Mucosa of stomach (tissue), 1 donor: ENCODE results near the gene PATJ.
"Not testable (repeated sequence)": the region's sequence is repeated elsewhere in the genome, so short reads cannot be mapped to it uniquely, and the experiment has no call there.

ENCODE experiments used
- H3K27me3 ChIP-seq: one replicate; pipeline ENCODE4 v1.7.0; 2013; ENCODE audit warnings: mild to moderate bottlenecking, low read length; ENCODE audit not compliant: control insufficient read depth, insufficient read depth
- H3K36me3 ChIP-seq: one replicate; pipeline ENCODE4 v1.7.0; 2013; ENCODE audit warnings: low read length; ENCODE audit not compliant: control insufficient read depth, insufficient read depth
- H3K4me1 ChIP-seq: one replicate; pipeline ENCODE4 v1.7.0; 2013; ENCODE audit warnings: mild to moderate bottlenecking, low read length; ENCODE audit not compliant: control insufficient read depth, insufficient read depth
- H3K4me3 ChIP-seq: one replicate; pipeline ENCODE4 v1.7.0; 2013; ENCODE audit warnings: low read length
- H3K9ac ChIP-seq: one replicate; pipeline ENCODE4 v1.7.0; 2013; ENCODE audit warnings: mild to moderate bottlenecking, low read length, moderate library complexity
- H3K9me3 ChIP-seq: one replicate; pipeline ENCODE4 v1.7.0; 2013; ENCODE audit warnings: mild to moderate bottlenecking, low read length, moderate library complexity; ENCODE audit not compliant: control insufficient read depth
- donor health status: Pancreatic carcinoma.

The PATJ gene

GRCh38 chr1:62170380-62170779 lies 428.1 kb downstream of the PATJ start:
- not testable (repeated sequence) for H3K27me3 ChIP-seq

GRCh38 chr1:62175568-62176179 lies 433.4 kb downstream of the PATJ start:
- Histone ChIP-seq H3K36me3 (no peaks in the 10 kb centered on the region), H3K4me1 (peaks cover 11% of the 10 kb centered on the region), H3K9me3 (no peaks in the 10 kb centered on the region), H3K9ac (no peak overlapping the region), H3K4me3 (no peak overlapping the region), H3K27me3 (no peaks in the 10 kb centered on the region)

More at GRCh38 chr1:62170380-62170779, 428.1 kb downstream of the PATJ start:
- not testable (repeated sequence) for H3K9ac ChIP-seq, H3K36me3 ChIP-seq, H3K4me1 ChIP-seq, H3K9me3 ChIP-seq, H3K4me3 ChIP-seq

DNA sequence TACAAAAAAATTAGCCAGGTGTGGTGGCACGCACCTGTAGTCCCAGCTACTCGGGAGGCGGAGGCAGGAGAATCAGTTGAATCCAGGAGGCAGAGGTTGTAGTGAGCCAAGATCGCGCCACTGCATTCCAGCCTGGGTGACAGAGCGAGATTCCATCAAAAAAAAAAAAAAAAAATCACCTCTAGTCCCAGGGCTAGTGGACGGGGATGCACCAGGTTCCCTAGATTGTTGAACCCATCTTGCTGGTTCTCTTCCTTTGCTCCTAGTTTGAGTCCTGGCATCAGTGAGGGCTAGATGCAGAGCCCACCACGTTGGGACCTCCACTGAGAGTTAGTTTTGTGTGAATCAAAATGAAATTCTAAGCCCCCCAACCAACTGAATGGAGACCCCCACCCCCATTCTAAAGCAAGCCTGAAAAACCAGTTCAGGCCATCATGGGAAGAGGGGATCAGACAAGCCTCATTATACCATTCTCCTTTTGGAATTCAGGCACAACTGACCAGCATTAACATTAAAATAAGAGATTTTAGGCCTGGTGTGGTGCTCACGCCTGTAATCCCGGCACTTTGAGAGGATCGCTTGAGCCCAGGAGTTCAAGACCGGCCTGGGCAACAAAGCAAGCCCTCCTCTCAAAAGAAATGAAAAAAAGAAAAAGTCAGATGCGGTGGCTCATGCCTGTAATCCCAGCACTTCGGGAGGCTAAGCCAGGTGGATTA lies 434.5 kb downstream of the PATJ start:
- Histone ChIP-seq H3K9ac (no peak overlapping the region), H3K4me1 (peaks cover 7% of the 10 kb centered on the region)

GRCh38 chr1:62177621-62178020 lies 435.3 kb downstream of the PATJ start:
- Histone ChIP-seq H3K4me1 (peaks cover 7% of the 10 kb centered on the region), H3K27me3 (no peaks in the 10 kb centered on the region), H3K9ac (no peak overlapping the region), H3K4me3 (no peak overlapping the region), H3K36me3 (no peaks in the 10 kb centered on the region), H3K9me3 (no peaks in the 10 kb centered on the region)

More for the DNA sequence above, 434.5 kb downstream of the PATJ start:
- Histone ChIP-seq H3K27me3 (no peaks in the 10 kb centered on the region), H3K9me3 (no peaks in the 10 kb centered on the region), H3K4me3 (no peak overlapping the region), H3K36me3 (no peaks in the 10 kb centered on the region)

GRCh38 chr1:62178372-62178771 lies 436.1 kb downstream of the PATJ start:
- H3K4me3 ChIP-seq = no peak overlapping the region
- H3K36me3 ChIP-seq = no peaks in the 10 kb centered on the region
- H3K9me3 ChIP-seq = no peaks in the 10 kb centered on the region
- no peaks in the 10 kb centered on the region for H3K27me3 ChIP-seq
- H3K4me1 ChIP-seq = peaks cover 7% of the 10 kb centered on the region
- no peak overlapping the region for H3K9ac ChIP-seq

GRCh38 chr1:62180054-62180453 lies 437.8 kb downstream of the PATJ start:
- not testable (repeated sequence) for H3K4me3 ChIP-seq, H3K9ac ChIP-seq, H3K4me1 ChIP-seq, H3K27me3 ChIP-seq, H3K36me3 ChIP-seq, H3K9me3 ChIP-seq

- Histone ChIP-seq H3K9me3 (no peaks in the 10 kb centered on the region), H3K4me3 (no peak overlapping the region), H3K27me3 (no peaks in the 10 kb centered on the region), H3K9ac (no peak overlapping the region), H3K4me1 (peaks cover 7% of the 10 kb centered on the region), H3K36me3 (no peaks in the 10 kb centered on the region)
Observed at GRCh38 chr1:62180639-62181038, 438.4 kb downstream of the PATJ start.

DNA sequence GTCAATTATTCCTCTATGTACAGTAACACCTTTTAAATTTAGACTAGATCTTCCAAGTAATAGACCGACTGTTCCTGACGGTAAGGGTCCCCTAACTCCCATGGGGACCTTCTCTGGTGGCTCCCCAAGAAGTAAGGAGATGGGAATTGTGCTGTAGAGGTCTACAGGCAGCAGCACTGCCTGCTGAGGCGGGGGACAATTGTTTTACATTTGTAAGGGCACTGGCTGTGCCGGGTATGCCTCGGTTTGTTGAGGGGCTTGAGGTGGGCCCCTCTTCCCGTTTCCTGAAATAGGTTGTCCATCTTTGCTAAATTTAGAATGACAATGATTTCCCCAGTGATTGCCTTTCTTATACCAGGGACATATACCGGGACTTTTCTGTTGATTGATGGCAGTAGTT lies 439.3 kb downstream of the PATJ start:
- Histone ChIP-seq H3K9me3 (no peaks in the 10 kb centered on the region), H3K4me1 (peaks cover 7% of the 10 kb centered on the region), H3K27me3 (no peaks in the 10 kb centered on the region), H3K9ac (no peak overlapping the region), H3K4me3 (no peak overlapping the region), H3K36me3 (no peaks in the 10 kb centered on the region)

DNA sequence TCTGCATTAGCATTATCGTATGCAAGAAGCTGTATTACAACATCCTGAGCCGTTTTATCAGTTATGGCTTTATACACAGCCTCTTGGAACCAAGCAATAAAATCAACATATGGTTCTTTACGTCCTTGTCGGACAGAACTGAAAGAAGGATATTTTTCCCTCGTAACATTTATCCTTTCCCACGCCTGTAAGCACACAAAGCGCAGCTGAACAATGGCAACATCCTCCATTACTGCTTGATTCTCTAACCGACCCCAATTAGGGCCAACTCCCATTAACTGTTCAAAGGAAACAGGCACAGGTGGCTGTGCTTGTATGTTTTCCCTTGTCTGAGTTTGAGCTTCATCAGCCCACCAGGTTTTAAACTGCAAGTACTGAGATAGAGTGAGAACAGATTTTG lies 439.9 kb downstream of the PATJ start:
- not testable (repeated sequence) for H3K4me3 ChIP-seq, H3K27me3 ChIP-seq, H3K4me1 ChIP-seq, H3K36me3 ChIP-seq, H3K9me3 ChIP-seq, H3K9ac ChIP-seq

GRCh38 chr1:62183164-62184020 lies 441.1 kb downstream of the PATJ start:
- not testable (repeated sequence) for H3K9me3 ChIP-seq, H3K9ac ChIP-seq, H3K4me1 ChIP-seq, H3K36me3 ChIP-seq, H3K4me3 ChIP-seq, H3K27me3 ChIP-seq

GRCh38 chr1:62184336-62184735 lies 442.1 kb downstream of the PATJ start:
- Histone ChIP-seq H3K9ac (no peak overlapping the region), H3K4me1 (peaks cover 7% of the 10 kb centered on the region), H3K4me3 (no peak overlapping the region), H3K36me3 (no peaks in the 10 kb centered on the region), H3K27me3 (no peaks in the 10 kb centered on the region), H3K9me3 (no peaks in the 10 kb centered on the region)

GRCh38 chr1:62185233-62185632 lies 443.0 kb downstream of the PATJ start:
- not testable (repeated sequence) for H3K9me3 ChIP-seq, H3K4me1 ChIP-seq, H3K4me3 ChIP-seq, H3K36me3 ChIP-seq, H3K27me3 ChIP-seq, H3K9ac ChIP-seq
